ENCODE measurements around the gene IKZF3. TPM values are rescaled to one million over a fixed set of nuclear protein-coding genes. Genes with fewer than 3 reads are reported as not detected.

Gene IKZF3
- total RNA-seq, 1 experiment from 2014 or later, result not detected

GRCh38 chr17:39816272-39816671, 47.8 kb downstream of the IKZF3 start:
- DNase-seq (ENCODE audit: low read depth), result no peak

- DNase-seq (ENCODE audit: low read depth), result no peak
Observed at GRCh38 chr17:39814497-39814896, 49.6 kb downstream of the IKZF3 start.

GRCh38 chr17:39813631-39814030, 50.5 kb downstream of the IKZF3 start:
- no peak for DNase-seq (ENCODE audit: low read depth)

GRCh38 chr17:39812466-39812865, 51.6 kb downstream of the IKZF3 start:
- no peak for DNase-seq (ENCODE audit: low read depth)

- DNase-seq (ENCODE audit: low read depth), result no peak
Observed at GRCh38 chr17:39810939-39811728, 53.0 kb downstream of the IKZF3 start.

GRCh38 chr17:39809221-39809620, 54.9 kb downstream of the IKZF3 start:
- no peak for DNase-seq (ENCODE audit: low read depth)

- DNase-seq (ENCODE audit: low read depth), result no peak
Observed at GRCh38 chr17:39808409-39808997, 55.6 kb downstream of the IKZF3 start.

GRCh38 chr17:39804839-39805238, 59.3 kb downstream of the IKZF3 start:
- no peak for DNase-seq (ENCODE audit: low read depth)

- no peak for DNase-seq (ENCODE audit: low read depth)
Observed at GRCh38 chr17:39801055-39801454, 63.1 kb downstream of the IKZF3 start.

- DNase-seq (ENCODE audit: low read depth), result no peak
Observed at GRCh38 chr17:39800540-39800939, 63.6 kb downstream of the IKZF3 start.

GRCh38 chr17:39799395-39799794, 64.7 kb downstream of the IKZF3 start:
- no peak for DNase-seq (ENCODE audit: low read depth)

GRCh38 chr17:39794249-39794970, 69.7 kb downstream of the IKZF3 start:
- DNase-seq (ENCODE audit: low read depth), result no peak

- no peak for DNase-seq (ENCODE audit: low read depth)
Observed at GRCh38 chr17:39793301-39793872, 70.7 kb downstream of the IKZF3 start.

- no peak for DNase-seq (ENCODE audit: low read depth)
Observed at GRCh38 chr17:39792526-39793221, 71.4 kb downstream of the IKZF3 start.

GRCh38 chr17:39791111-39791992, 72.8 kb downstream of the IKZF3 start:
- no peak for DNase-seq (ENCODE audit: low read depth)

GRCh38 chr17:39787743-39788484, 76.2 kb downstream of the IKZF3 start:
- DNase-seq (ENCODE audit: low read depth), result peak; percentile 7

GRCh38 chr17:39787041-39787440, 77.1 kb downstream of the IKZF3 start:
- no peak for DNase-seq (ENCODE audit: low read depth)

- DNase-seq (ENCODE audit: low read depth), result no peak
Observed at GRCh38 chr17:39782980-39783379, 81.1 kb downstream of the IKZF3 start.

GRCh38 chr17:39782481-39782880, 81.6 kb downstream of the IKZF3 start:
- DNase-seq (ENCODE audit: low read depth), result no peak

- DNase-seq (ENCODE audit: low read depth), result no peak
Observed at GRCh38 chr17:39781861-39782213, 82.3 kb downstream of the IKZF3 start.
